ENCODE results near the gene ZNF683.
A peak's percentile ranks its signal among the peaks of the same experiment; 100 is the strongest.
"Not testable (repeated sequence)": the region's sequence is repeated elsewhere in the genome, so short reads cannot be mapped to it uniquely, and the experiment has no call there.

Gene ZNF683

DNA sequence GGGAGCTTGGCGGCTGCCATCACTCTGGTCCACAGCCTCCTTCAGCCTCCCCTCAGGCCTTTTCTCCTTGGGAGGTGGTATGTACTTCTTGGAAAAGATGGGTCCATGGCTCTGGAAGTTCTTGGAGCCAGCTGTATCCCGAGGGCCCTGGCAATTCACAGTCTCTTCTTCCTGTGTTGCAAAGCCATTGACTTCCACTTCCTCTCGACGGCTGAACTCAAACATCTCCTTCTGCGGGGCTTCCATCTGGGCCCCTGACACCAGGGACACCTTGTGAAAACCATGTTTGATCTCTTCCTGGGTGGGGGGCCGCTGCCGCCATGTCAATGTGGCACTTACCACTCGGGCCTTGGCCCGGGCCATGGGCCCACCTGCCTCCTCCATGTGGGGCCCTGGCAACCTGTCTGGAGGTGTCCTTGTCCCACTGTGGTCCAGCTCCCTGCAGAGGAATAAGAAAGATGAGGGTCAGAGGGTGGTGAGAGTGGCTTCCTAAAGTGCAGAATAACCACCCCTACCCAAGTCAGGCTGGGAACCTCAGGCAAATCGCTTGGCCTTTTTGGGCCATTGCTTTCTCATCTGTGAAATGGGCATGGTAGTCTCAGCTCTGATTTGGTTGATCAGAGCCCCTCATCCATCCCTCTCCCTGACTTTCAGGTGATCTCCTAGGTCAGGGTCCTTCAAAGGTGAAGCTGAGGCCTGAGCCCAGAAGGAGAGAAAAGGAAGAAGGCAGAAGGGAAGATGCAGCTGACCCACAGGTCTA lies 26.1 kb downstream of the ZNF683 start:
- in situ Hi-C loops (cut with HindIII; ENCODE audit: low pct_ligation_motif_present, low pct_unique_long_range_greater_than_20kb, low sequenced_read_pairs): no loop called here
- DNase-seq: no peak

DNA sequence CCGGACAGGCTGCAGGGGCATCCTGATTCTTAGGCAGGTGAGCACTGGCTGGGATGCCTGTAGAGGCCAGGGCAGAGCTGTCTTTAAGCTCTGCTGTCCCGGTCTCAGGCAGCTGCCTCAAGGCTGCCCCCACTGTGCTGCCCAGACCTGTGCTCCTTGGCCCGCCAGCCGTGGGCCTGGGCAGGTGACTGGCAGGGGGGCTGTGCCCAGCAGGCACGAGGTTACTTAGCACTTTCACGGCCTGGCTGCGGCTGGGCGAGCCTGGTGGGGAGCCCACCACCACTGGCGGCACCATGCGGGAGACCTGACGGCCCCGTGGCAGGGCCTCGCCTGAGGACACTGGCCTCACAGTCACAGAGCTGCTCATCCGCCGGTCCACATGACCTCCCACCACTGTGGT lies 26.8 kb downstream of the ZNF683 start:
- in situ Hi-C loops (cut with HindIII; ENCODE audit: low pct_ligation_motif_present, low pct_unique_long_range_greater_than_20kb, low sequenced_read_pairs): no loop called here
- DNase-seq: no peak

DNA sequence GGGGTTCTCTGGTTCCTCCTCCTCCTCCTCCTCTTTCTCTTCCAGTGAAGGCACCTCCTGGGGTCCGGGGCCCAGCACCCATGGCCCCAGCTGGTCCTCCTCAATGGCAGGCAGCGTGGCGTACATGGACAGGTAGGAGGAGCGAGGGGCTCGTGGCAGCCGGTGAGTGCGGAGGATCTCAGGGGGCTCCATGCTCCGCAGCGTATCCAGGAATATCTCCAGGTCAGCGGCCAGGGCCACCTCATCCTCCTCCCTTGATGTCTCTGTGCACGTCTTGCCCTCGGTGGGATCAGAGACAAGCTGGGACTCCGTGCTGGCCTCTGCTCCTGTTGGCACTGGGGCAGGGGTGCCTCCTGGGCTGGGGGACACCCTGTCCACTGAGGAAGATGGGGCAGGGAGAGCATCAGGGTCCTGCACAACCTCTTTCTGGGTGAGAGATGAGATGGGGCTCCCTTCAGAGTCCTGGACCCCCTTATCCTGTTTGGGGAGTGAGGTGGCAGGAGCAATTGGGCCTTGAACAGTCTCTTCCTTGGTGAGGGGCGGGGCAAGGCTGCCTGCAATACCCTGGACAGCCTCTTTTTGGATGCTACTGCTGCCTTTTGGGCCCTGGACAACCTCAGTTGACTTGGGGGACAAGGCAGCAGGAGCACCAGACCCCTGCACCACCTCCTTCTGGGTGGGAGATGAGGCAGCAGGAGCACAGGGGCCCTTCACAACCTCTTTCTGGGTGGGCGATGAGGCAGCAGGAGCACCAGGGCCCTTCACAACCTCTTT lies 28.2 kb downstream of the ZNF683 start:
- in situ Hi-C loops (cut with HindIII; ENCODE audit: low pct_ligation_motif_present, low pct_unique_long_range_greater_than_20kb, low sequenced_read_pairs): no loop called here
- DNase-seq: no peak

GRCh38 chr1:26340047-26340481 lies 32.5 kb downstream of the ZNF683 start:
- in situ Hi-C loops (cut with HindIII; ENCODE audit: low pct_ligation_motif_present, low pct_unique_long_range_greater_than_20kb, low sequenced_read_pairs): no loop called here
- no peak for DNase-seq

DNA sequence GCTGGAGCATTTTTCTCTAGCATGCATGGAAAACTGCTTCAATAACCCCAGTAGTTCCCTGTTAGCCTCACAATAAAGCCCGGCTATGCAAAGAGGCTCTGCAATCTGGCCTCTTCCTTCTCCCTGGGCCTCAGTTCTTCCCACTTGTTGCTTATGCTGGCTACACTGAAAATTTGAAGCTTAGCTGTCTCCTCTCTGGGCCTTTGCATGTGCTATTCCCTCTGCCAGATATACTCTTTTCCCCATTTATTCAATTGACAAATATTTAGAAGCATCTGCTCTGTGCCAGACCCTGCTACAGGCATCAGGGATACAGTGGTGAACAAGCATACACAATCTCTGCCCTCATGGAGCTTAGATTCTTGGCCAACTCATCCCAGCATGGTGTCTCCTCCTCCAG lies 33.9 kb downstream of the ZNF683 start:
- in situ Hi-C loops (cut with HindIII; ENCODE audit: low pct_ligation_motif_present, low pct_unique_long_range_greater_than_20kb, low sequenced_read_pairs): no loop called here
- no peak for DNase-seq

- in situ Hi-C loops (cut with HindIII; ENCODE audit: low pct_ligation_motif_present, low pct_unique_long_range_greater_than_20kb, low sequenced_read_pairs): no loop called here
Measured at GRCh38 chr1:26337625-26338024, 34.9 kb downstream of the ZNF683 start.

GRCh38 chr1:26337206-26337535 lies 35.4 kb downstream of the ZNF683 start:
- in situ Hi-C loops (cut with HindIII; ENCODE audit: low pct_ligation_motif_present, low pct_unique_long_range_greater_than_20kb, low sequenced_read_pairs): no loop called here
- DNase-seq: no peak

More at GRCh38 chr1:26337625-26338024, 34.9 kb downstream of the ZNF683 start:
- DNase-seq: no peak

- DNase-seq: peak; percentile 62
- in situ Hi-C loops (cut with HindIII; ENCODE audit: low pct_ligation_motif_present, low pct_unique_long_range_greater_than_20kb, low sequenced_read_pairs): no loop called here
Measured at GRCh38 chr1:26336477-26337205, 35.9 kb downstream of the ZNF683 start.

DNA sequence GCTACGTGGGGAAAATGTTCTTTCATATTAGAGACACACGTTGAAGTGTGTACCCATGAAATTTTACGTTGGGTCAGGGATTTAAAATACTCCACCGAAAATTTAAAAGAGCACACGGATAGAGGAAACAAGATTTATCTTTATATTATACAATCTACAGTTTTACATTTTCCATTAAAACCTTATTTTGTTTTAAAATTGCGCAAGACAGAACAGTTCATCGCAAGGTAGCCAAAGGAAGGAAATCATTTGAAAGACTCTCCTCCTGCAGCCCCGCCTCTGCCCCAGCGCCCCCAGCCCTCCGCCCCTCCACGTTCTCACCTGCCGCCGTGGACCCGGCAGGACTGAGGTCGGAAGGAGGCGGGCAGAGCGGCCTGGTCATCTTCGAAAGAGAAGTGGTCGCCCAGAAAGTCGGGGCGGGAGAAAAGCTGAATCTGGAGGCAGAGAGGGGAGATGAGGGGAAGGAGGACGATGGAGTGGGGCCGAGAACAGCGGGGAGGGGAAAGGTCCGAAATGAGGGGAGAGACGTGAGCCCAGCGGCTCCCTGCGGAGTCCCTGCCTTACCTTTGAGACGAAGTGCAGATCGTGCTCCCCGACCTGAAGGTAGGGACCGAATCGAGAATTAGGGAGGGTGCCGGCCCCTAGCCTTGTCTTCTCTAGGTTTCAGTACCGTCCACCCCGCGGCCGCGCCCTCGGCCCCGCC lies 36.6 kb downstream of the ZNF683 start:
- in situ Hi-C loops (cut with HindIII; ENCODE audit: low pct_ligation_motif_present, low pct_unique_long_range_greater_than_20kb, low sequenced_read_pairs): no loop called here
- DNase-seq: no peak

DNA sequence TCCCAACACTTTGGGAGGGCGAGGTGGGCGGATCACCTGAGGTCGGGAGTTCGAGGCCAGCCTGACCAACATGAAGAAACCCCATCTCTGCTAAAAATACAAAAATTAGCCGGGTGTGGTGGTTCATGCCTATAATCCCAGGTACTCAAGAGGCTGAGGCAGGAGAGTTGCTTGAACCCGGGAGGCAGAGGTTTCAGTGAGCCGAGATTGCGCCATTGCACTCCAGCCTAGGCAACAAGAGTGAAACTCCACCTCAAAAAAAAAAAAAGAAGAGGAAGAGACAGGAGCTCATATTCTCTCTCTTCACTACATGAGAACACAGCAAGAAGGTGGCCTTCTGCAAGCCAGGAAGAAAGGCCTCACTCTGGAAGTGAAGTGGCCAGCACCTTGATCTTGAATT lies 39.2 kb downstream of the ZNF683 start:
- DNase-seq; in situ Hi-C loops (cut with HindIII; ENCODE audit: low pct_ligation_motif_present, low pct_unique_long_range_greater_than_20kb, low sequenced_read_pairs): not testable (repeated sequence)

DNA sequence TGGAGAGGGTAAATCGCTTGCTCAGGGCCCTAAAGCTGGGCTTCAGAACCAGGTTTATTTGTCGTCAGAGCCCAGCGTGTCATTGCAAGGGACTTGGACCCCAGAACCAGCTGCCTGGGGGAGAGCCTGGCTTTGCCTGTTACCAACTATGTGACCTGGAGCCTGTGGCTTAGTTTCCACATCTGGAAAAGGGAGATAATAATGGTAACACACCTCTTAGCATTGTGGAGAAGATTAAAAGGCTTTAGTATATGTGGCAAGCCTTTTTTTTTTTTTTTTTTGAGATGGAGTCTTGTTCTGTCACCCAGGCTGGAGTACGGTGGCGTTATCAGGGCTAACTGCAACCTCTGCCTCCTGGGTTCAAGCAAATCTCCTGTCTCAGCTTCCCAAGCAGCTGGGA lies 42.3 kb downstream of the ZNF683 start:
- no peak for DNase-seq
- in situ Hi-C loops (cut with HindIII; ENCODE audit: low pct_ligation_motif_present, low pct_unique_long_range_greater_than_20kb, low sequenced_read_pairs): no loop called here

DNA sequence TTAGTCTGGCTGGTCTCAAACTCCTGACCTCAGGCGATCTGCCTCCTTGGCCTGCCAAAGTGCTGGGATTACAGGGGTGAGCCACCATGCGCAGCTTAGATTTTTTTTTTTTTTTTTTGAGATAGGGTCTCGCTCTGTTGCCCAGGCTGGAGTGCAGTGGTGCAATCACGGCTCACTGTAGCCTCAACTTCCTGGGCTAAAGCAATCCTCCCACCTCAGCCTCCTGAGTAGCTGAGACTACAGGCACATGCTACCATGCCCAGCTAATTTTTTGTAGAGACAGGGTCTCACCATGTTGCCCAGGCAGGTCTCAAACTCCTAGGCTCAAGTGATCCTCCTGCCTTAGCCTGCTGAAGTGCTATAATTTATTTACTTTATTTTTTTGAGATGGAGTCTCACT lies 43.2 kb downstream of the ZNF683 start:
- in situ Hi-C loops (cut with HindIII; ENCODE audit: low pct_ligation_motif_present, low pct_unique_long_range_greater_than_20kb, low sequenced_read_pairs); DNase-seq: not testable (repeated sequence)

DNA sequence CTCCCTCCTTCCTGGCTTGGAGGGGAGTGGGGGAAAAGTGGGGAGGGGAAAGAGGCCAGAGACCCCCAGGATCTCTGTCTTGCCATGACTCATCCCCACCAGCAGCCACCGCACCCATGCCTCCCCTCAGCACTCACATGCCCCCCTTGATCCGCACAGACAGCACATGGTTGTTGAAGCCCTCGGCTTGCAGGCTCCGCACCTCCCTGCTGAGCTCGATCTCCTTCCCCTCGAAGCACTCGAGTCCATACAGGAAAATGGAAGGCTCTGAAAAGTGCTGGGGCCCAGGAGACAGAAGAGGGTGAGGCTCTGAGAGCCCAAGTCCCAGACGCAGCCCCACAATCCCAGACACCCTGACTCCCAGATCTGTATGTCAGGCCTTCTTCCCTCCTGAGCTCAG lies 44.0 kb downstream of the ZNF683 start:
- in situ Hi-C loops (cut with HindIII; ENCODE audit: low pct_ligation_motif_present, low pct_unique_long_range_greater_than_20kb, low sequenced_read_pairs): no loop called here
- no peak for DNase-seq

GRCh38 chr1:26327956-26328362 lies 44.6 kb downstream of the ZNF683 start:
- in situ Hi-C loops (cut with HindIII; ENCODE audit: low pct_ligation_motif_present, low pct_unique_long_range_greater_than_20kb, low sequenced_read_pairs): no loop called here
- DNase-seq: no peak

- in situ Hi-C loops (cut with HindIII; ENCODE audit: low pct_ligation_motif_present, low pct_unique_long_range_greater_than_20kb, low sequenced_read_pairs): no loop called here
- no peak for DNase-seq
Measured at GRCh38 chr1:26324550-26324949, 48.0 kb downstream of the ZNF683 start.

DNA sequence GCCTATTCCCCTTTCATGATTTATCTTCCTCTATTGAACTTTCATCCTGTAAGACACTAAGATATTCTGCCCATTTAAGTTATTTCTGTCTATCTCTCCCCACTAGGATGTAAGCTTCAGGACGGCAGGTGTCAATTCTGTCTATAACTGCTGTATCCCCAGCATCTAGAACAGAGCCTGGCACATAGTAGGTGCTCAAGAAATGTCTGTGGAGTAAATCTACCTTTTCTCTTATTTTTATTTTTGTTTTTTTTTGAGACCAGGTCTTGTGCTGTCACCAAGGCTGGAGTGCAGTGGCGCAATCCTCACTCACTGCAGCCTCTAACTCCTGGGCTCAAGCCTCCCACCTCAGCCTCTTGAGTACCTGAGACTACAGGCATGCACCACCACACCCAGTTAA lies 49.2 kb downstream of the ZNF683 start:
- in situ Hi-C loops (cut with HindIII; ENCODE audit: low pct_ligation_motif_present, low pct_unique_long_range_greater_than_20kb, low sequenced_read_pairs): no loop called here
- no peak for DNase-seq

DNA sequence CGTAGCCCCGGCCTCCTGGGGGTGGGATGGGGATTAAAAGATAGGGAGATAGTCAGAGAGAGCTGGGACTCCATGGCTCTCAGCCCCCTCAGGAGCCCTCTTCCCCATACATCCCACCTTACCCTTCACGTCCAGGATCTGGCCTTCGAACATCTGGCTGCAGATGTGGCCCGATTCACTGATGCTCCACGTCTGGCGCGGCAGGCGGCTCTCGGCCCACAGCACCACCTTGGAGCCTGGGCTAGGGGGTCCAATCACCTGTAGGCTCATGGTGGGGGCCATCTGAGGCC lies 50.6 kb downstream of the ZNF683 start:
- DNase-seq: no peak
- in situ Hi-C loops (cut with HindIII; ENCODE audit: low pct_ligation_motif_present, low pct_unique_long_range_greater_than_20kb, low sequenced_read_pairs): no loop called here

DNA sequence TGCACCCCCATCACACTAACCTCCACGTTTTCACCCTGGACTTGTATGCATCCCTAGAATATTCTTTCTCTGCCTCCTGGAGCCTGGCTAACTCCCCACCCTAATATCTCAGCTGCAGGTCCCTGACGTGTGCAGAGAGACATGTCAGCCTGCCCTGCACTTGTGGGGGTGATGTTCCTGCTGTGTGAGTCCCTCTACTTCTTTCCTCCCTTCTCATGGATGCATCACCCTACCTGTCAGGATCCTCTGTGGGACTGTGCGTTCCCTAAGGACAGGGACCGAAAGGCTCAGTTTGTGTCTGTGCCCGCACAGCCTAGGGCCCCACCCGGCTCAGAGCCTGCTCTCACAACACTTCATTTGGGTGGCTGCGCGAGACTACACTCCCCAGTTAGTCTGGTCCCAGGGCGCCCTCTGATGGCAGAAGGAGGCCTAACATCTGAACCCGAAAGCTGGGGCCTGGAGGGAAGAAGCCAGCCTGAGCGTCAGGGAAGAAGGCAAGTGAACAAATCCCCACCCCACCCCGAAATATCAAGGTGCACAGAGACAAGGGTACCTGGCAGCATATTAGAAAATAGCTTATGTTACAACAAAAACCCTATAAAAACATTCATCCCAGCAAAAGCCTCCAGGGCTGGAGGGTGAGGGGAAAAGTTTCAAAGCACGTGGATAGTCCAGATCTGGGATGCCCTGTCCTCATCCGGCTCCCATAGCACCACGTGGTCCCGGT lies 51.1 kb downstream of the ZNF683 start:
- in situ Hi-C loops (cut with HindIII; ENCODE audit: low pct_ligation_motif_present, low pct_unique_long_range_greater_than_20kb, low sequenced_read_pairs): no loop called here

More for the DNA sequence above, 51.1 kb downstream of the ZNF683 start:
- DNase-seq: peak; percentile 78

Data from ACHN (cell line).